IPS-NIHi7 (cell line): Measurements from ENCODE around the gene TACO1.

Experiments
- DNase-seq: peaks from one replicate; pipeline ENCODE4 v3.0.0; 2012; ENCODE audit warnings: mixed read lengths; ENCODE audit errors: extremely low spot score

TACO1 gene

GRCh38 chr17:63600569-63601438 is at the start of gene TACO1:
Gene TACO1 (plus strand): TSS chr17:63600895. CDS start chr17:63601084, 189 bp downstream.
- peak; percentile 92 for DNase-seq

GRCh38 chr17:63552211-63552610 is 48.5 kb upstream of the TACO1 start:
- no peak for DNase-seq

- DNase-seq = no peak
Observed at GRCh38 chr17:63555500-63556156, 45.1 kb upstream of the TACO1 start.

GRCh38 chr17:63557416-63557815 is 43.3 kb upstream of the TACO1 start:
- DNase-seq = no peak

GRCh38 chr17:63558441-63558840 is 42.3 kb upstream of the TACO1 start:
- DNase-seq = no peak

- no peak for DNase-seq
Observed at GRCh38 chr17:63561819-63562218, 38.9 kb upstream of the TACO1 start.

- DNase-seq = no peak
Observed at GRCh38 chr17:63563339-63563738, 37.4 kb upstream of the TACO1 start.

- no peak for DNase-seq
Observed at GRCh38 chr17:63564562-63564961, 36.1 kb upstream of the TACO1 start.

- no peak for DNase-seq
Observed at GRCh38 chr17:63567229-63567628, 33.5 kb upstream of the TACO1 start.

GRCh38 chr17:63568563-63568962 is 32.1 kb upstream of the TACO1 start:
- DNase-seq = no peak

GRCh38 chr17:63571632-63572310 is 28.9 kb upstream of the TACO1 start:
- no peak for DNase-seq

- peak; percentile 56 for DNase-seq
Observed at GRCh38 chr17:63573634-63574033, 27.1 kb upstream of the TACO1 start.

GRCh38 chr17:63578027-63578768 is 22.5 kb upstream of the TACO1 start:
- DNase-seq = no peak

- no peak for DNase-seq
Observed at GRCh38 chr17:63578769-63579111, 22.0 kb upstream of the TACO1 start.

- no peak for DNase-seq
Observed at GRCh38 chr17:63579633-63580032, 21.1 kb upstream of the TACO1 start.

- DNase-seq = no peak
Observed at GRCh38 chr17:63587770-63588169, 12.9 kb upstream of the TACO1 start.

GRCh38 chr17:63588797-63589196 is 11.9 kb upstream of the TACO1 start:
- no peak for DNase-seq

- DNase-seq = no peak
Observed at GRCh38 chr17:63589646-63590045, 11.0 kb upstream of the TACO1 start.

GRCh38 chr17:63592797-63593196 is 7.9 kb upstream of the TACO1 start:
- no peak for DNase-seq

- no peak for DNase-seq
Observed at GRCh38 chr17:63595132-63595531, 5.6 kb upstream of the TACO1 start.

- no peak for DNase-seq
Observed at GRCh38 chr17:63596856-63597586, 3.7 kb upstream of the TACO1 start.
